ENCODE measurements around the gene MTCH2. TPM values are rescaled to one million over a fixed set of nuclear protein-coding genes. Genes with fewer than 3 reads are reported as not detected.
A peak's percentile ranks its signal among the peaks of the same experiment; 100 is the strongest.

Gene MTCH2
- total RNA-seq, 1 experiment from 2014 or later, result 230 TPM

DNA sequence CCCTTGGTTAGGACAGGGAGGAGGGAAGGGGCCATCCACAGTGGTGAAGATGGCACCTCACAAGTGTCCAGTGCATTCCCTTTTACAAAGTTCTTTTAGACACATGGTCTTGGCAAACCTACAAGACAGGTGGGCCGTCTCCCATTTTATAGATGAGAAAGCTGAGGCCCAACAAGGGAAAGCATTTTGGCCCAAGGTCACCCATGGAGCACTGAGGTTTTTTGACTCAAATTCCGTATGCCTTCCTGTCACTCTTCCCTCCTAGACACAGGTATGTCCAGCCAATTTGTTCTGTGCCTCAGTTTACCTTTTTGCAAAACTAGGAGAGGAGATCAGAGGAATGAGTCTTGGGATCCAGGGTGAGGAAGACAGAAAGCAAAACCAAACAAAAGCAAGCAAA, 49.4 kb downstream of the MTCH2 start:
- ChIA-PET CTCF (no interaction called here), POLR2A (no interaction called here)
- Histone ChIP-seq H3K4me3 (ENCODE audit: low read depth in 2 of 2, low read length in 2 of 2) (peak overlapping the region in 1 of 2 experiments; percentile 45; a peak in 1 of 4 replicates), H3K4me1 (ENCODE audit: control insufficient read depth, insufficient read depth, low read length) (peaks cover 4% of the 10 kb centered on the region), H3K36me3 (ENCODE audit: control insufficient read depth, insufficient read depth, low read length) (no peaks in the 10 kb centered on the region), H3K27me3 (ENCODE audit: control insufficient read depth, insufficient read depth, low read length) (peaks cover 6% of the 10 kb centered on the region; the same call in 1 of the 2 replicates), H3K9me3 (ENCODE audit: control insufficient read depth, insufficient read depth, low read depth, low read length) (no peaks in the 10 kb centered on the region), H3K27ac (ENCODE audit: low read length) (no peak overlapping the region)
- TF ChIP-seq TCF7L2 (IDR thresholded peaks at IDR 0.05; ENCODE audit: low read depth, low read length) (no peak), POLR2AphosphoS5 (IDR thresholded peaks at IDR 0.05; ENCODE audit: low read depth, low read length) (no peak), SIN3A (IDR thresholded peaks at IDR 0.05; ENCODE audit: borderline replicate concordance, insufficient read depth, low read depth, low read length) (no peak)
- TF ChIP-seq, protein P1, sequence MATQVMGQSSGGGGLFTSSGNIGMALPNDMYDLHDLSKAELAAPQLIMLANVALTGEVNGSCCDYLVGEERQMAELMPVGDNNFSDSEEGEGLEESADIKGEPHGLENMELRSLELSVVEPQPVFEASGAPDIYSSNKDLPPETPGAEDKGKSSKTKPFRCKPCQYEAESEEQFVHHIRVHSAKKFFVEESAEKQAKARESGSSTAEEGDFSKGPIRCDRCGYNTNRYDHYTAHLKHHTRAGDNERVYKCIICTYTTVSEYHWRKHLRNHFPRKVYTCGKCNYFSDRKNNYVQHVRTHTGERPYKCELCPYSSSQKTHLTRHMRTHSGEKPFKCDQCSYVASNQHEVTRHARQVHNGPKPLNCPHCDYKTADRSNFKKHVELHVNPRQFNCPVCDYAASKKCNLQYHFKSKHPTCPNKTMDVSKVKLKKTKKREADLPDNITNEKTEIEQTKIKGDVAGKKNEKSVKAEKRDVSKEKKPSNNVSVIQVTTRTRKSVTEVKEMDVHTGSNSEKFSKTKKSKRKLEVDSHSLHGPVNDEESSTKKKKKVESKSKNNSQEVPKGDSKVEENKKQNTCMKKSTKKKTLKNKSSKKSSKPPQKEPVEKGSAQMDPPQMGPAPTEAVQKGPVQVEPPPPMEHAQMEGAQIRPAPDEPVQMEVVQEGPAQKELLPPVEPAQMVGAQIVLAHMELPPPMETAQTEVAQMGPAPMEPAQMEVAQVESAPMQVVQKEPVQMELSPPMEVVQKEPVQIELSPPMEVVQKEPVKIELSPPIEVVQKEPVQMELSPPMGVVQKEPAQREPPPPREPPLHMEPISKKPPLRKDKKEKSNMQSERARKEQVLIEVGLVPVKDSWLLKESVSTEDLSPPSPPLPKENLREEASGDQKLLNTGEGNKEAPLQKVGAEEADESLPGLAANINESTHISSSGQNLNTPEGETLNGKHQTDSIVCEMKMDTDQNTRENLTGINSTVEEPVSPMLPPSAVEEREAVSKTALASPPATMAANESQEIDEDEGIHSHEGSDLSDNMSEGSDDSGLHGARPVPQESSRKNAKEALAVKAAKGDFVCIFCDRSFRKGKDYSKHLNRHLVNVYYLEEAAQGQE (IDR thresholded peaks at IDR 0.05; ENCODE audit: insufficient read depth in 1 of 2, low read depth in 2 of 2, low read length in 1 of 2), result no peak
- TF ChIP-seq, protein P2, sequence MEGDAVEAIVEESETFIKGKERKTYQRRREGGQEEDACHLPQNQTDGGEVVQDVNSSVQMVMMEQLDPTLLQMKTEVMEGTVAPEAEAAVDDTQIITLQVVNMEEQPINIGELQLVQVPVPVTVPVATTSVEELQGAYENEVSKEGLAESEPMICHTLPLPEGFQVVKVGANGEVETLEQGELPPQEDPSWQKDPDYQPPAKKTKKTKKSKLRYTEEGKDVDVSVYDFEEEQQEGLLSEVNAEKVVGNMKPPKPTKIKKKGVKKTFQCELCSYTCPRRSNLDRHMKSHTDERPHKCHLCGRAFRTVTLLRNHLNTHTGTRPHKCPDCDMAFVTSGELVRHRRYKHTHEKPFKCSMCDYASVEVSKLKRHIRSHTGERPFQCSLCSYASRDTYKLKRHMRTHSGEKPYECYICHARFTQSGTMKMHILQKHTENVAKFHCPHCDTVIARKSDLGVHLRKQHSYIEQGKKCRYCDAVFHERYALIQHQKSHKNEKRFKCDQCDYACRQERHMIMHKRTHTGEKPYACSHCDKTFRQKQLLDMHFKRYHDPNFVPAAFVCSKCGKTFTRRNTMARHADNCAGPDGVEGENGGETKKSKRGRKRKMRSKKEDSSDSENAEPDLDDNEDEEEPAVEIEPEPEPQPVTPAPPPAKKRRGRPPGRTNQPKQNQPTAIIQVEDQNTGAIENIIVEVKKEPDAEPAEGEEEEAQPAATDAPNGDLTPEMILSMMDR (IDR thresholded peaks at IDR 0.05), result no peak
- ATAC-seq, result no peak
- intact Hi-C loops (cut with micrococcal nuclease; ENCODE audit: unreplicated experiment), result no loop called here
- DNase-seq (ENCODE audit: low read depth, low spot score), result no peak
- no TSS peak for BruUV-seq (replicated peaks)
- in situ Hi-C loops (cut with HindIII; ENCODE audit: low pct_unique_long_range_greater_than_20kb, low sequenced_read_pairs), result no loop called here

- ChIA-PET POLR2A (no interaction called here), CTCF (no interaction called here)
- intact Hi-C loops (cut with micrococcal nuclease; ENCODE audit: unreplicated experiment) (no loop called here), in situ Hi-C loops (cut with HindIII; ENCODE audit: low pct_unique_long_range_greater_than_20kb, low sequenced_read_pairs) (no loop called here)
- TF ChIP-seq, protein P2 (IDR thresholded peaks at IDR 0.05), result no peak
- TF ChIP-seq, protein P1 (IDR thresholded peaks at IDR 0.05; ENCODE audit: insufficient read depth in 1 of 2, low read depth in 2 of 2, low read length in 1 of 2), result no peak
- TF ChIP-seq SIN3A (IDR thresholded peaks at IDR 0.05; ENCODE audit: borderline replicate concordance, insufficient read depth, low read depth, low read length) (no peak), POLR2AphosphoS5 (IDR thresholded peaks at IDR 0.05; ENCODE audit: low read depth, low read length) (no peak), TCF7L2 (IDR thresholded peaks at IDR 0.05; ENCODE audit: low read depth, low read length) (no peak)
- no TSS peak for BruUV-seq (replicated peaks)
- no peaks in the 10 kb centered on the region for H3K9me3 ChIP-seq (ENCODE audit: control insufficient read depth, insufficient read depth, low read depth, low read length)
- peaks cover 6% of the 10 kb centered on the region; the same call in 1 of the 2 replicates for H3K27me3 ChIP-seq (ENCODE audit: control insufficient read depth, insufficient read depth, low read length)
- H3K36me3 ChIP-seq (ENCODE audit: control insufficient read depth, insufficient read depth, low read length), result no peaks in the 10 kb centered on the region
- ATAC-seq, result no peak
- no peak for DNase-seq (ENCODE audit: low read depth, low spot score)
- H3K4me1 ChIP-seq (ENCODE audit: control insufficient read depth, insufficient read depth, low read length), result peaks cover 4% of the 10 kb centered on the region
- no peak overlapping the region for H3K4me3 ChIP-seq (ENCODE audit: low read depth in 2 of 2, low read length in 2 of 2)
- no peak overlapping the region for H3K27ac ChIP-seq (ENCODE audit: low read length)
Observed at GRCh38 chr11:47592251-47592650, 50.1 kb downstream of the MTCH2 start.

Data from Panc1 (cell line).